UCSD-AML1 (cell line): ENCODE results near the gene PCF11.

ENCODE experiments used
- DNase-seq: peaks from one replicate; lab custom pipeline; 2025; ENCODE audit not compliant: unreplicated experiment; lab: John Stamatoyannopoulos, UW

Gene PCF11

DNA sequence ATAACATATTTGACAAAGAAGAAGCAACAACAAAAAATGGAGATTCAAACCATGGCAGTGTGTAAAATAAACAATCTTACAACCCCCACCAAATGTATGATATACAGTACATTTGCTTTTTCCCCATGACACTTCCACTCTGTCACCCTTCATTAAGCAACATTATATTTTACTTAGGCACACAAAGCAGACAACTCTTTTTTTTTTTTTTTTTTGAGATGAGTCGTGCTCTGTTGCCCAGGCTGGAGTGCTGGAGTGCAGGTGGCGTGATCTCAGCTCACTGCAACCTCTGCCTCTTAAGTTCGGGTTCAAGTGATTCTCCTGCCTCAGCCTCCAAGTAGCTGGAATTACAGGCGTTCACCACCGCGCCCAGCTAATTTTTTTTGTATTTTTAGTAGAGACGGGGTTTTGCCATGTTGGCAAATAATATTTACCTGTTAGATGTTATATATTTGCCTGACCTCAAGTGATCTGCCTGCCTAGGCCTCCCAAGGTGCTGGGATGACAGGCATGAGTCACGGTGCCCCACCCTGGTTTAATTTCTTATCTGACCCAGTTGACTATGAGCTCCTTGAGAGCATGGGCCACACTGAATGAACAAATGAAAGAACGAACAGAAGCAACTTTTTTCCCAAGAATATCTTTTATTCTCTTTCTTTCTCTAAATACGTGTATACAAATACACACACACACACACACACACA lies 5.5 kb upstream of the PCF11 start:
- DNase-seq: no peak

DNA sequence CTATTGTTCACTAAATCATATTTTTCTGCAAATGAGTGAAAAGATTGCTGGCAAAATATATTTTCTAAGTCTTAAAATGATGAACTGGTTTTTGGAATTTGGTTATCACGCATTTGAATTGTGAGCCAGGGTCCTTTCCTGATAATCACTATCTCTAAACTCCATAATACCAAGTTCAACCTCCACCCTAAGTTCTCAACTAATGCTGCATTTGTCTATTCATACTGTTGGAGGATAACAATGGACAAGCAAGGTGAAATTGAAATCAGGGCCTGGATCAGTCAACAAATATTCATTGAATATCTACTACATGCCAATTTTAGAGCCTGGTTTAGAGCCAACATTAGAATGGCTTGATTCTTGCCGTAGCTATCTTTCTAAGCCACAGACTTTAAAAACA lies 4.7 kb upstream of the PCF11 start:
- DNase-seq: no peak

DNA sequence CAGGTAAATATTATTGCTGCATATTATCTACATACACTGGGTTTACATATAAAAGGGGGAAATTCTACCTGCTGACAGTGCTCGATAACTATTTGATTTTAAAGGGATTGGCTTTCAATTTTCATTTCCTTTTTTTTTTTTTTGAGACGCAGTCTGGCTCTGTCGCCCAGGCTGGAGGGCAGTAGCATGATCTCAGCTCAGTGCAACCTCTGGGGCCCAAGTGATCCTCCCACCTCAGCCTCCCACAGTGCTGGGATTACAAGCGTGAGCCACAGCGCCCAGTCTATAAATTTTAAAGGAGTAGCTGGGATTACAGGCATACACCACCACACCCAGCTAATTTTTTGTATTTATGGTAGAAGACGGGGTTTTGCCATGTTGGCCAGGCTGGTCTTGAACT lies 3.2 kb upstream of the PCF11 start:
- no peak for DNase-seq

GRCh38 chr11:83156144-83156995 lies 561 bp upstream of the PCF11 start:
- peak; percentile 98 for DNase-seq

GRCh38 chr11:83157594-83158356 lies 844 bp downstream of the PCF11 start:
- peak; percentile 66 for DNase-seq

- no peak for DNase-seq
Measured at GRCh38 chr11:83158357-83158786, 1.4 kb downstream of the PCF11 start.

DNA sequence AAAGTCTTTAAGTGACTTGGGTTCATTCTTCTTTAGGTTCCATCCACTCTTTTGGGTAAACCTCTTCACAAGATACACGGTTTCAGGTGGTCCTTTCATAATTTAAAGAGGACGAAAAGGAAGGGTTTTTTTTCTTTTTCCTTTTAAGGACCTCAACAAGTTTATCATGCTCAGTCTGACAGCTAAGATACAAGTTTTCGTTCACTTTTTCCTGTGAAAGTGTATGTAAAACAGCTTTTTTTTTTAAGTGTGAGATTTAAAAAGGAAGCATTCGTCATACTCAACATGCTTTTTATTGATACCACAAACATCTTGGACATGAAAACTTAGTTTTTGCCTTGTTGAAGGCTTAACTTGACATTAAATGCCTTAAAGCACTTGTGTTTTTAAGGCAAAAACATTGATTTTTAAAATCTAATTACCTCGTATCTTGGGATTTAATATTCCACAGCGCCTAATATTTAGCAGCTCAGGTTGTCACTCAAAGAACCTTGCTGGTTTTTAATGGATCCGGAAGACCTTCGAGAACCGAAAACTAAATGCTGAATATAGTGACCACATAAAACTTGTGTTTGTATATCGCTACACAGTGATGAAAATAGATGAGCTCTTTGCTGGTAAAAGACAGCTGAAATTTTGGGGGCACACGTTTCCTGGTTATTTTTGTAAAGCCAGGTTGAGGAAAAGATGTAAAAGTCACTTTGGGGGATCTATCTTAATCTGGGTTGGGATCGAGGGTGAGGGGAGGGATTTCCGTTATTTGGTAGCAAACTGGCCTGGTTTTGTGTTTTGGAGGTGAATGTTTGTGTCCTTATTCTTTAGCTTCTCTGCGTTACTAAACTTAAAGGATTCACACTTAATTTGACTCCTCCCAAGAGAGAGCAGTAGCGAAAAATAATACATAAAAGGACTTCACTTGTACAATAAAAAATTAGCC lies 2.3 kb downstream of the PCF11 start:
- DNase-seq: no peak

DNA sequence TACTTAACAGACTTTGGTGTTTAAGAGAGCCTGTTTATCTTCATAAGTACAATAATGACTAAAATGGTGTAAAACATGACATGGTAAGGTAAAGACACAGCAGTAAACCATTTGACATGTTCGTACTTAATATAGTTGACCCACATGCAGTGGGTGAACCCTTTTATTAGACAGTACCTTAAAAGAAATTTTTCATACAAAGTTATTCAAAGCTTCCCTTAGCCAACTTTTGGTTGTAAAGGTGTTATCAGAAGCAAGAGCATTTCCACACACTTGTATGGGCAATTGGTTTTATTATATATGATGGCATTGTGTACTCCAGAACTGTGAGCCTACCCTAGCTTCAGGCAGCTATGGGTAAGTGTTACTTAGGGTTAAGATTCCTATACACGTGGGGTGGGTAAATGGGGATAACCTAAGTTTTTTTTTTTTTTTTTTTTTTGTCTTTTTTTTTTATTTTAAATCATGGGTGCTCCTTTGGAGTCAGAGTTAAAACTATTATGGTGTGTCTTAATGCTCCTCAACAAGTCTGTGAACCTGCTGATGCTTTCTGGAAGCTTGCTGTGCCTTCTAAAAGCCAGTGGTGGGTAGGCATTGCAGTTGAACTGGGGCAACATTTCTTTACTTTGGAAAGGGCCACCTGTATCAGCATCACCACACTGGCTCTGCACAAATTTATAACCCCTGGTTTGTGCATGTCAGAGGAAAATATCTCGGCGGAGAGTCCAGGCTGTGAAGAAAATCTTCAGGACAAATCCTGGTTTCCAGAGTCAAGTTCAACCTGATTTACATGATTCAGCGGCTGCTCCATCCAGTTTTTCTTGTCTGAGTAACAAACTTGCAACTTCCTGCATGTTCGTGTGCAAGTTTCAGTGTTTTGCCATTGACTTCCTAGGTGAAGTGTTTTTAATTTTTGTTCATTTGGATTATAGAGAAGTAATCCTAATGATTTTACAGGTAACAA lies 3.3 kb downstream of the PCF11 start:
- DNase-seq: peak; percentile 9

- no peak for DNase-seq
Measured at GRCh38 chr11:83161610-83162199, 4.8 kb downstream of the PCF11 start.

DNA sequence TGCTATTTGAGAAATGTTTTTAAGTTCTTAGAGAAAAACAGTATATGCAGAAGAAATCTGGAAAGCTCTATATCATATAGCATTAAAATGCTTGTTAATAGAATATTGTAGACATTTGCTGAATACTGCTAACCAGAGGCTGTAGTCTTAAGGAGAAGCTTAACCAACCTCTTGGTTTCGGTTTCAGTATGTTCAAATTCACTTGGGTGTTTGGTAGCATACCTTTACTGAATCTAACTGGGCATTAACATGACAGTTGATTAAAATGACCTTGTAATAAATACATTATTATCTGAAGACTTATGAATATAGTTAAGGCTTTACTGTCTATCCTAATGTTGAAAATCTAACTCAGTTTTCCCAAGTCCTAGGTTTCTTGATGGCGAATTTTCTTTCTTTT lies 5.4 kb downstream of the PCF11 start:
- no peak for DNase-seq

GRCh38 chr11:83166193-83166866 lies 9.4 kb downstream of the PCF11 start:
- DNase-seq: no peak

DNA sequence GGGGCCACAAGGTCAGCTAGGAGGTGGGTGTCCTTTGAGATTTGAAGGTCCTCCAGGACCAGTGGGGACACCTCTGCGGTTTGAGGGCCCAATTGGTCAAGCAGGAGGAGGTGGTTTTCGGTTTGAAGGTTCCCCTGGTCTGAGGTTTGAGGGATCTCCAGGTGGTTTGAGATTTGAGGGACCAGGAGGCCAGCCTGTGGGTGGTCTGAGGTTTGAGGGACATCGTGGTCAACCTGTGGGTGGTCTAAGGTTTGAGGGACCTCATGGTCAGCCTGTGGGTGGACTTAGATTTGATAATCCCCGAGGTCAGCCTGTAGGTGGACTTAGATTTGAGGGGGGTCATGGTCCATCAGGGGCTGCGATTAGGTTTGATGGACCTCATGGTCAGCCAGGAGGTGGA lies 11.8 kb downstream of the PCF11 start:
- DNase-seq: peak; percentile 13

DNA sequence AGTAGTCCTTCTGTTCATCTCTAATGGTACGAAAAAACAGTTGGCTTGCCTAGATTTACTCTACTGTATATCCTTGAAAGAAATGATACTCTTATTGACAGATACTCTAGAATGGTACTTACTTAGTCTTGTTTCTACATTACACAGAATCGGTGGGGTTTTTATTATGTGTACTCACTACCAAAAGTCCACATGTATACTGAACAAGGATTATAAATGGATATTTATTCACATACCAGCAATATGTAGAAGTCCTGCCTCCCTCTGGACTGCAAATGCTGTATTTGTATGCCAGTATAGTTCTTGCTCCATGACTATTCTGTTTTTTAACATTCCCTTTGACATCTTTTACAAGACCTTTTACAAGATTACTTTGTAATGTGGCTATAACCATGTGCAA lies 13.9 kb downstream of the PCF11 start:
- DNase-seq: no peak

- no peak for DNase-seq
Measured at GRCh38 chr11:83172551-83172950, 15.6 kb downstream of the PCF11 start.

DNA sequence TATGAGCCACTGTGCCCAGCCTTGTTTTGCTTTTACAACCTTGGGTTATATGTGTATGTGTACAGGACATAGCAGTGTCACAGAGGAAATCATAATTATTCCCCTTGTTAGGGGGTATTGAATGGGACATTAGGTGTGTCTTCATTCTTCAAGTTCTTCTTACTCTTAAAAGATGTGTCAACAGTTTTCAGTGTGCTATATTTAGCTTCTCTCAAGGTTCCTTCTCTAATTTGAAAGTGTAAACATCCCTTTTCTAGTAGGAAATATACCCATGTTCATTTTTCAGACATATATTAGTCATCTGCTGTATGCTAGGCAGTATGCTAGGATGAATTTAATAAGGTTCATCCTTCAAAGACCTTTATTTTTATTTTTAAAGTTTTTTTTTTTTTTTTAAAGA lies 17.1 kb downstream of the PCF11 start:
- no peak for DNase-seq

DNA sequence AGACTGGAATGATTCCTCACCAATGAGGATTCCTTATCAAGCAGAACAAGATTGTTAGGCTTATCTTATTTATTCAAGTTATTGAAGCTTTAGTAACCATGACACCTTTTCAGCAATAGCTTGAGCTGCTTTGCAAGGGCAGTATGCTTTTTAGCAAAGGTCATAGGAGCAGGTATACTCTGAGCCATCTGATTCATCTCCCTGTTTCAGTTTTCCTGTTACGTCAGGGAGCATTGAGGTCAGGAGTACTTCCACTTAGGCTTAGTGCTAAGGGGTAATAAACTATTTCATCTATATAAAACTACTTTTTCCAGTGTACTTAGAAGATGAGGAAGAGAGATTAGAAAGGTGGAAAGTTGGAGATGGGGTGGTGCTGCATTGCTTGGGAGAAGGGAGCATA lies 18.9 kb downstream of the PCF11 start:
- no peak for DNase-seq

- no peak for DNase-seq
Measured at GRCh38 chr11:83181815-83182214, 24.9 kb downstream of the PCF11 start.

DNA sequence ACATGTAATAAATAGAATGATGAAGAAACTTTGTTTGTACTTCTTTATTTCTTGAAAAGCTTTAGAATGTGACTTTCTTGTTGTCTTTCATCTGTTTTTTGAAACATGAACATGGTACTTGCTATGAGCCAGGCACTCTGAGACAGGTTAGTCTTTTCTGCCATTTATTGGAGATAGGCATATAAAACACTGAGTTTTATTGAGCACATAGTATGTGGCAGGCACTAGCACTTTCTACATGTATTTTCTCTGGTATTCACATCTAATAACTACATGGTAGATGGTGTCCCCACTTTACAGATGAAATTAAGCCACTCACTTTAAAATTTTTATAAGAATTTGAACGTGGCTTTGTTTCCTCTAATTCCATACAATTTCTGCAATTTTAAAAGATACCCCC lies 28.8 kb downstream of the PCF11 start:
- DNase-seq: no peak

DNA sequence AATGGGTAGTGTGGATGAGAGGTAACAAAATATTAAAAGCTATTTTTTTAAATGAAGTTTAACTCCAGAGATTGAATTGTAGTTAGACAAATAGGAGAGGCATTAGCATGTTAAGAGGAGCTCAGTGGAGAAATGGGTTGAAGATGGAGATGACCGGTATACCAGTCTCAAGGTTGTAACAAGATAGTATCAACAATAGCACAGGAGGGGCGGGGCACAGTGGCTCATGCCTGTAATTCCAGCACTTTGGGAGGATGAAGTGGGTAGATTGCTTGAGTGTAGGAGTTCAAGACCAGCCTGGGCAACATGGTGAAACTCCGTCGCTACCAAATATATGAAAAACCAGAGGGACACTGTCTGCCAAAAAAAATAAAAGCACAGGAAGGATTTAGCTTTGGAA lies 30.5 kb downstream of the PCF11 start:
- DNase-seq: no peak
